ENCODE data around the gene ESR1. TPM values are rescaled to one million over a fixed set of nuclear protein-coding genes. Genes with fewer than 3 reads are reported as not detected.

The ESR1 gene
- total RNA-seq, 1 experiment from 2014 or later = not detected

DNA sequence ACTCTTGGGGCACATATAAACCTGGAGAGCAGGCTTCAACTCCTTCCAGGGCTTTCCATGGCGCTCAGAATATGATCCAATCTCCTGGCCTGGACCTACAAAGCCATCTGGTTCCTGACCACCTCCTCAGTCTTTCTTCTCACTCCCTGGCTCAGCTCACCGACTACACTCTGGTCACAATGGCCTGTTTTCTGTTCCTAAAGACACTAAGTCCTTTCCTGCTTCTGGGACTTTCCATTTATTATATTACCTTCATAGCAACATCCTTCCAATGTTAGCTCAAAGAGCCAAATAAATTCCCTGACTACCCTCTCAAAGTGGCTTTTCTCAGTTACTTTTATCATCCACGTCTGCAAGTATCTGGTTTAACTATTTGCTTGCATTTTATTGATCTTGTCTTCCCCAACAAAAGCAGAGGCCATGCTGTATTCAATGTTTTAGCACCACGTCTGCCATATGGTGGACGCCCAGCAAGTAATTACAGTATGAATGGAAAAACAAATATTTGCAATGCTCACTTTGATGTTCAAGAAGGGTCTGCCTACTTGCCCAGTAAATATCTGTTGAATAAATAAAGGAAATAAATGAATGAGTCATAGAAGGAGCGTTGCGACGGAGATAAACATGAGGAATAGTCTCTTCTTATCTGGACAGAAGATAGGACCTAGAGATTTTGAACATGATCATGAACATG is 328.4 kb downstream of the ESR1 start:
- Histone ChIP-seq H3K56ac (ENCODE audit: insufficient read length, low read depth, low read length) (no peak overlapping the region), H3K79me1 (ENCODE audit: insufficient read depth, low read depth, low read length, poor library complexity, severe bottlenecking) (no peaks in the 10 kb centered on the region), H3K23ac (ENCODE audit: insufficient read length, low read depth, low read length) (no peak overlapping the region), H4K5ac (ENCODE audit: insufficient read length, low read depth, low read length) (no peak overlapping the region), H4K91ac (ENCODE audit: insufficient read length, low read depth, low read length) (no peak overlapping the region), H2AFZ (ENCODE audit: low read length) (no peak overlapping the region), H4K8ac (replicated peaks; ENCODE audit: insufficient read length, low read depth, low read length) (no peak overlapping the region), H3K14ac (ENCODE audit: insufficient read depth, low read length) (no peak overlapping the region), H2BK12ac (ENCODE audit: insufficient read length, low read depth, low read length) (no peak overlapping the region), H3K27ac (ENCODE audit: insufficient read length, low read depth, low read length) (no peak overlapping the region), H3K23me2 (ENCODE audit: insufficient read length, low read depth, low read length, poor library complexity, severe bottlenecking) (no peaks in the 10 kb centered on the region), H3K4me1 (ENCODE audit: insufficient read depth, low read length) (no peaks in the 10 kb centered on the region), H3K27me3 (ENCODE audit: insufficient read depth, low read length) (no peaks in the 10 kb centered on the region), H3K4me2 (ENCODE audit: insufficient read depth, insufficient read length, low read length) (no peak overlapping the region), H2BK5ac (ENCODE audit: insufficient read length, low read length) (no peak overlapping the region), H3T11ph (ENCODE audit: low read length) (no peak overlapping the region), H2BK15ac (ENCODE audit: low read depth, low read length) (no peak overlapping the region), H2BK120ac (ENCODE audit: low read depth, low read length, poor library complexity, severe bottlenecking) (no peak overlapping the region), H2AK5ac (ENCODE audit: insufficient read length, low read length) (no peak overlapping the region), H4K20me1 (ENCODE audit: control insufficient read depth, insufficient read depth, insufficient read length) (no peaks in the 10 kb centered on the region), H3K9me3 (ENCODE audit: control insufficient read depth, low read depth, low read length) (no peaks in the 10 kb centered on the region), H3K18ac (ENCODE audit: insufficient read length, low read depth, low read length) (no peak overlapping the region), H3K4ac (ENCODE audit: low read depth, low read length) (no peak overlapping the region), H2BK20ac (ENCODE audit: low read depth, low read length, poor library complexity, severe bottlenecking) (no peak overlapping the region), H3K9ac (ENCODE audit: extremely low read depth, insufficient read length, low read length) (no peak overlapping the region), H3K79me2 (ENCODE audit: insufficient read depth, low read length) (no peaks in the 10 kb centered on the region)
- no peak overlapping the region for H3K4me3 Mint-ChIP-seq
- no peaks in the 10 kb centered on the region for H3K36me3 Mint-ChIP-seq (ENCODE audit: insufficient read depth in 1 of 3, low read depth in 3 of 3)
- no CpG with 5 or more reads among the region's 8 CpGs for WGBS (ENCODE audit: extremely low coverage, insufficient read length, low lambda C conversion rate)
- no peaks in the 10 kb centered on the region for H3K4me1 Mint-ChIP-seq
- TF ChIP-seq, protein P1, sequence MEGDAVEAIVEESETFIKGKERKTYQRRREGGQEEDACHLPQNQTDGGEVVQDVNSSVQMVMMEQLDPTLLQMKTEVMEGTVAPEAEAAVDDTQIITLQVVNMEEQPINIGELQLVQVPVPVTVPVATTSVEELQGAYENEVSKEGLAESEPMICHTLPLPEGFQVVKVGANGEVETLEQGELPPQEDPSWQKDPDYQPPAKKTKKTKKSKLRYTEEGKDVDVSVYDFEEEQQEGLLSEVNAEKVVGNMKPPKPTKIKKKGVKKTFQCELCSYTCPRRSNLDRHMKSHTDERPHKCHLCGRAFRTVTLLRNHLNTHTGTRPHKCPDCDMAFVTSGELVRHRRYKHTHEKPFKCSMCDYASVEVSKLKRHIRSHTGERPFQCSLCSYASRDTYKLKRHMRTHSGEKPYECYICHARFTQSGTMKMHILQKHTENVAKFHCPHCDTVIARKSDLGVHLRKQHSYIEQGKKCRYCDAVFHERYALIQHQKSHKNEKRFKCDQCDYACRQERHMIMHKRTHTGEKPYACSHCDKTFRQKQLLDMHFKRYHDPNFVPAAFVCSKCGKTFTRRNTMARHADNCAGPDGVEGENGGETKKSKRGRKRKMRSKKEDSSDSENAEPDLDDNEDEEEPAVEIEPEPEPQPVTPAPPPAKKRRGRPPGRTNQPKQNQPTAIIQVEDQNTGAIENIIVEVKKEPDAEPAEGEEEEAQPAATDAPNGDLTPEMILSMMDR (conservative IDR thresholded peaks at IDR 0.05) = no peak
- H3K27me3 Mint-ChIP-seq (ENCODE audit: low read depth) = no peaks in the 10 kb centered on the region
- DNase-seq = no peak
- no peak overlapping the region for H3K27ac Mint-ChIP-seq
- no peaks in the 10 kb centered on the region for H3K9me3 Mint-ChIP-seq
